HepG2 (cell line): Measurements from ENCODE around the gene ELL. TPM values are rescaled to one million over a fixed set of nuclear protein-coding genes. Genes with fewer than 3 reads are reported as not detected.
A peak's percentile ranks its signal among the peaks of the same experiment; 100 is the strongest.

Source experiments
- FOXA1 ChIP-seq, 2 experiments: fragments of 450-650 bp in 1 of 2; sonication (generic) in 1 of 2; formaldehyde crosslinking in 1 of 2; IDR thresholded peaks; 2 replicates each; pipeline versions ENCODE4 v1.4.0 to v1.6.1; 2016 to 2020; ENCODE audit warnings: missing genetic modification reagents in 1 of 2
- FOXC1 ChIP-seq: sonication (generic); formaldehyde crosslinking; IDR thresholded peaks from 2 replicates; pipeline ENCODE4 v1.8.0; 2022; ENCODE audit warnings: mild to moderate bottlenecking, missing genetic modification reagents, borderline replicate concordance
- MTA1 ChIP-seq: sonication (generic); formaldehyde crosslinking; IDR thresholded peaks from 2 replicates; pipeline ENCODE4 v1.4.0; 2020; ENCODE audit warnings: missing genetic modification reagents, mild to moderate bottlenecking, borderline replicate concordance
- SSRP1 ChIP-seq: IDR thresholded peaks from 2 replicates; pipeline ENCODE4 v1.6.1; 2016; ENCODE audit warnings: control low read depth
- TARDBP ChIP-seq: sonication (generic); formaldehyde crosslinking; IDR thresholded peaks from 2 replicates; pipeline ENCODE4 v1.8.0; 2022; ENCODE audit warnings: mild to moderate bottlenecking, missing genetic modification reagents
- TBX2 ChIP-seq: sonication (generic); formaldehyde crosslinking; IDR thresholded peaks from 2 replicates; pipeline ENCODE4 v1.5.0; 2020; ENCODE audit warnings: missing genetic modification reagents, mild to moderate bottlenecking, borderline replicate concordance
- ZHX2 ChIP-seq, 2 experiments: sonication (generic) in 1 of 2; formaldehyde crosslinking in 1 of 2; IDR thresholded peaks; 2 replicates each; pipeline versions ENCODE4 v1.6.1 to v1.9.0; 2014 to 2022; ENCODE audit warnings: antibody characterized with exemption in 1 of 2, borderline replicate concordance in 1 of 2, inconsistent platforms in 1 of 2, low read depth in 1 of 2, missing genetic modification reagents in 1 of 2
- ZNF83 ChIP-seq: sonication (generic); formaldehyde crosslinking; IDR thresholded peaks from 2 replicates; pipeline ENCODE4 v1.4.0; 2020; ENCODE audit warnings: missing genetic modification reagents, mild to moderate bottlenecking, borderline replicate concordance
- ZXDC ChIP-seq: sonication (generic); formaldehyde crosslinking; IDR thresholded peaks from 2 replicates; pipeline ENCODE4 v1.5.0; 2020; ENCODE audit warnings: mild to moderate bottlenecking, missing genetic modification reagents
- polyA plus RNA-seq, 8 experiments: library from polyadenylated mRNA; depleted of rRNA in 3 of 8; stranded (reverse) in 7 of 8; unstranded in 1 of 8; fragments of >200 nt; fragmentation: Illumina TruSeq in 4 of 8; extraction: Trizol in 4 of 8; gene quantifications; 2 replicates each; pipeline versions ENCODE4 v1.2.1 to v1.2.3, GENCODE V29; 2011 to 2016; ENCODE audit warnings: low read depth in 4 of 8, missing spikeins in 1 of 8, mixed read lengths in 1 of 8; ENCODE audit not compliant: insufficient read depth in 1 of 8
- total RNA-seq, 5 experiments: library from RNA; depleted of rRNA; stranded (reverse); fragments of >200 nt; fragmentation: Illumina TruSeq; extraction: Trizol; gene quantifications; 2 replicates each; pipeline ENCODE4 v1.2.3, GENCODE V29; 2016; ENCODE audit warnings: low read depth in 1 of 5
- TF ChIP-seq, protein P1 (sequence below): sonication (generic); formaldehyde crosslinking; IDR thresholded peaks from 2 replicates; pipeline ENCODE4 v1.4.0; 2020; ENCODE audit warnings: mild to moderate bottlenecking, missing genetic modification reagents, borderline replicate concordance
- TF ChIP-seq, protein P2 (sequence below): sonication (generic); formaldehyde crosslinking; IDR thresholded peaks from 2 replicates; pipeline ENCODE4 v1.8.1; 2023; ENCODE audit warnings: mild to moderate bottlenecking, inconsistent platforms, moderate library complexity, missing genetic modification reagents, borderline replicate concordance

ELL gene
- total and polyA plus RNA-seq, 2 of the 13 experiments (the other 11 are each of a cell fraction or from before 2014, with no cell fraction given): 3.7 to 5.4 TPM

DNA sequence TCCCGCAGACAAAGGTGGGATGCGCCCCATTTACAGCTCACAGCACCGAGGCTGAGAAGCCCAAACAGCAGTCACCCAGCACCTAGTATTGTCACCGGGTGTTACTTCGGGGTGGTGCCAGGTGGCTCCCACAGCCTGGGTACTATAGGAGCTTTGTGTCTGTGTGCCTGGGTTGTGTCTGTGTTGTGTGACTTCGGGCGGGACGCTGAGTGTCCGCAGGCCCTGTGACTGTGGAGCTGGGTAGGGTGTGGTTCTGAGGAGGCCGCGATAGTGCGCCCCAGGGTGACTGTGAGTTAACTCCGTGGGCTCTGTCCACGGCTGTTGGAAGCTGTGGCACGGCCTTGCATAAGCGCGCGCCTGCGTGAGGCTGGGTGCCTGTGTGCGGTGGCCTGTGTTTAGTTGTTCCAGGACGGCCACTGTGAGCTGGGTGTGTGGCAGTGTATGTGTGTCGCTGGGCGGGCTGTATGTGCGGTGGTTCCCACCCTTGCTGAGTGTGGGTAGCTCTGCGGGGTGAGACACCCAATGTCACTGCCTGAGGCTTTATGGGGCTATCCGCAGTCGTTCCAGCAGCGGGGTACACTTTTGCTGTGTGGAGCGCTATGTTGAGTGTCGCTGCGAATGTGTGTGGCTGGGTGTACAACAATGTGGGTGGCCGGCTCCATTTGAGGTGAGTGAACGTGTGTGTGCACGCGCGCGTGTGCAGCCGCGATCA is 103.2 kb downstream of the ELL start (continued):
- 0 out of 2 replicates have a peak, but pooled peaks have one; percentile 25 for TF ChIP-seq ZXDC (CRISPR knock-in tag)
- TF ChIP-seq ZHX2 (IDR thresholded peaks at IDR 0.05; ENCODE audit: low read depth): no peak
- TF ChIP-seq ZHX2 (CRISPR knock-in tag; IDR thresholded peaks at IDR 0.05; ENCODE audit: borderline replicate concordance): no peak
- 0 out of 2 replicates have a peak, but pooled peaks have one; percentile 26 for TF ChIP-seq FOXC1 (CRISPR knock-in tag)
- no peak for TF ChIP-seq FOXA1 (IDR thresholded peaks at IDR 0.05)
- TF ChIP-seq FOXA1 (CRISPR knock-in tag; IDR thresholded peaks at IDR 0.05): 0 out of 2 replicates have a peak, but pooled peaks have one; percentile 6
- TF ChIP-seq TARDBP: 0 out of 2 replicates have a peak, but pooled peaks have one; percentile 35
- TF ChIP-seq MTA1 (CRISPR knock-in tag): 0 out of 2 replicates have a peak, but pooled peaks have one; percentile 31
- TF ChIP-seq ZNF83 (CRISPR knock-in tag): no peak
- TF ChIP-seq, protein P1, sequence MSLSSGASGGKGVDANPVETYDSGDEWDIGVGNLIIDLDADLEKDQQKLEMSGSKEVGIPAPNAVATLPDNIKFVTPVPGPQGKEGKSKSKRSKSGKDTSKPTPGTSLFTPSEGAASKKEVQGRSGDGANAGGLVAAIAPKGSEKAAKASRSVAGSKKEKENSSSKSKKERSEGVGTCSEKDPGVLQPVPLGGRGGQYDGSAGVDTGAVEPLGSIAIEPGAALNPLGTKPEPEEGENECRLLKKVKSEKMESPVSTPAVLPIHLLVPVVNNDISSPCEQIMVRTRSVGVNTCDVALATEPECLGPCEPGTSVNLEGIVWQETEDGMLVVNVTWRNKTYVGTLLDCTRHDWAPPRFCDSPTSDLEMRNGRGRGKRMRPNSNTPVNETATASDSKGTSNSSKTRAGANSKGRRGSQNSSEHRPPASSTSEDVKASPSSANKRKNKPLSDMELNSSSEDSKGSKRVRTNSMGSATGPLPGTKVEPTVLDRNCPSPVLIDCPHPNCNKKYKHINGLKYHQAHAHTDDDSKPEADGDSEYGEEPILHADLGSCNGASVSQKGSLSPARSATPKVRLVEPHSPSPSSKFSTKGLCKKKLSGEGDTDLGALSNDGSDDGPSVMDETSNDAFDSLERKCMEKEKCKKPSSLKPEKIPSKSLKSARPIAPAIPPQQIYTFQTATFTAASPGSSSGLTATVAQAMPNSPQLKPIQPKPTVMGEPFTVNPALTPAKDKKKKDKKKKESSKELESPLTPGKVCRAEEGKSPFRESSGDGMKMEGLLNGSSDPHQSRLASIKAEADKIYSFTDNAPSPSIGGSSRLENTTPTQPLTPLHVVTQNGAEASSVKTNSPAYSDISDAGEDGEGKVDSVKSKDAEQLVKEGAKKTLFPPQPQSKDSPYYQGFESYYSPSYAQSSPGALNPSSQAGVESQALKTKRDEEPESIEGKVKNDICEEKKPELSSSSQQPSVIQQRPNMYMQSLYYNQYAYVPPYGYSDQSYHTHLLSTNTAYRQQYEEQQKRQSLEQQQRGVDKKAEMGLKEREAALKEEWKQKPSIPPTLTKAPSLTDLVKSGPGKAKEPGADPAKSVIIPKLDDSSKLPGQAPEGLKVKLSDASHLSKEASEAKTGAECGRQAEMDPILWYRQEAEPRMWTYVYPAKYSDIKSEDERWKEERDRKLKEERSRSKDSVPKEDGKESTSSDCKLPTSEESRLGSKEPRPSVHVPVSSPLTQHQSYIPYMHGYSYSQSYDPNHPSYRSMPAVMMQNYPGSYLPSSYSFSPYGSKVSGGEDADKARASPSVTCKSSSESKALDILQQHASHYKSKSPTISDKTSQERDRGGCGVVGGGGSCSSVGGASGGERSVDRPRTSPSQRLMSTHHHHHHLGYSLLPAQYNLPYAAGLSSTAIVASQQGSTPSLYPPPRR (CRISPR knock-in tag): 0 out of 2 replicates have a peak, but pooled peaks have one; percentile 51
- TF ChIP-seq TBX2 (CRISPR knock-in tag): peak; percentile 3; the same call in 1 of the 2 replicates
- TF ChIP-seq SSRP1 (CRISPR knock-in tag): no peak
- TF ChIP-seq, protein P2, sequence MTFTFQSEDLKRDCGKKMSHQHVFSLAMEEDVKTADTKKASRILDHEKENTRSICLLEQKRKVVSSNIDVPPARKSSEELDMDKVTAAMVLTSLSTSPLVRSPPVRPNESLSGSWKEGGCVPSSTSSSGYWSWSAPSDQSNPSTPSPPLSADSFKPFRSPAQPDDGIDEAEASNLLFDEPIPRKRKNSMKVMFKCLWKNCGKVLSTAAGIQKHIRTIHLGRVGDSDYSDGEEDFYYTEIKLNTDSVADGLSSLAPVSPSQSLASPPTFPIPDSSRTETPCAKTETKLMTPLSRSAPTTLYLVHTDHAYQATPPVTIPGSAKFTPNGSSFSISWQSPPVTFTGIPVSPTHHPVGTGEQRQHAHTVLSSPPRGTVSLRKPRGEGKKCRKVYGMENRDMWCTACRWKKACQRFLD (CRISPR knock-in tag): 0 out of 2 replicates have a peak, but pooled peaks have one; percentile 31
